Inflammatory macrophage treated with lipopolysaccharide for 4 hours (primary cell): ENCODE results near the gene TMEM121.
"Not testable (repeated sequence)": the region's sequence is repeated elsewhere in the genome, so short reads cannot be mapped to it uniquely, and the experiment has no call there.

ENCODE experiments used
- DNase-seq: peaks from one replicate; pipeline ENCODE4 v3.0.0-alpha.2; 2020

The TMEM121 gene

GRCh38 chr14:105528586-105529318 is 2.4 kb downstream of the TMEM121 start:
- DNase-seq = no peak

DNA sequence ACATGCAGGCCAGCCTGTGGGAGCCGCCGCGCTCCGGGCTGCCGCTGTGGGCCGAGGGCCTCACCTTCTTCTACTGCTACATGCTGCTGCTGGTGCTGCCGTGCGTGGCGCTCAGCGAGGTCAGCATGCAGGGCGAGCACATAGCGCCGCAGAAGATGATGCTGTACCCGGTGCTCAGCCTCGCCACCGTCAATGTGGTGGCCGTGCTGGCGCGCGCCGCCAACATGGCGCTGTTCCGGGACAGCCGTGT is 2.9 kb downstream of the TMEM121 start:
- no peak for DNase-seq

DNA sequence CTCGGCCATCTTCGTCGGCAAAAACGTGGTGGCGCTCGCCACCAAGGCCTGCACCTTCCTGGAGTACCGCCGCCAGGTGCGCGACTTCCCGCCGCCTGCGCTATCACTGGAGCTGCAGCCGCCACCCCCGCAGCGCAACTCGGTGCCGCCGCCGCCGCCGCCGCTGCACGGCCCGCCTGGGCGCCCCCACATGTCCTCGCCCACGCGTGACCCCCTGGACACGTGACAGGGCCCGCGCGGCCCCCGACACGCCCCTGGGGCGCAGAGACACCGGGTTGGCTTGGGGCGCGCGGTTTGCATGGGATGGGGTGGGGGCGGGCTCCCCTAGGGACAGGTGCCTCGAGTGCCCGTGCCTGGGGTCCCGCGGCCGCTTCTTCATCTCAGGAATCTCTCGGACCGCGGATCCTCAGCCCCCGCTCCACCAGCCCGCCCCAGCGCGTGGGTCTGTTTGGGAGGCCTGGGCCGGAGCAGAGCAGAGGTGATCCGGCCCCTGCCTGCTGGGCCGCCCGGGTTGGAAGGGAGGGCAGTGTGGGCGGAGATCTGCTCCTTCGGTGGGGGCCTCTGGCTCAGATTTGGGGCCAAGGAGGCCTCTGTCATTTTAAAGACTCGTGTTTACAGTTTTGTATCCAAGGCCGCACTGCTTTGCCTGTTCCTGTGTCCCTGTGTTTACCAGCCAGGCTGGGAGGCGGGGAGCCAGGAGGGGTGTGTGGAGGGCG is 3.3 kb downstream of the TMEM121 start:
- DNase-seq = no peak

GRCh38 chr14:105530285-105531087 is 4.1 kb downstream of the TMEM121 start:
- no peak for DNase-seq

DNA sequence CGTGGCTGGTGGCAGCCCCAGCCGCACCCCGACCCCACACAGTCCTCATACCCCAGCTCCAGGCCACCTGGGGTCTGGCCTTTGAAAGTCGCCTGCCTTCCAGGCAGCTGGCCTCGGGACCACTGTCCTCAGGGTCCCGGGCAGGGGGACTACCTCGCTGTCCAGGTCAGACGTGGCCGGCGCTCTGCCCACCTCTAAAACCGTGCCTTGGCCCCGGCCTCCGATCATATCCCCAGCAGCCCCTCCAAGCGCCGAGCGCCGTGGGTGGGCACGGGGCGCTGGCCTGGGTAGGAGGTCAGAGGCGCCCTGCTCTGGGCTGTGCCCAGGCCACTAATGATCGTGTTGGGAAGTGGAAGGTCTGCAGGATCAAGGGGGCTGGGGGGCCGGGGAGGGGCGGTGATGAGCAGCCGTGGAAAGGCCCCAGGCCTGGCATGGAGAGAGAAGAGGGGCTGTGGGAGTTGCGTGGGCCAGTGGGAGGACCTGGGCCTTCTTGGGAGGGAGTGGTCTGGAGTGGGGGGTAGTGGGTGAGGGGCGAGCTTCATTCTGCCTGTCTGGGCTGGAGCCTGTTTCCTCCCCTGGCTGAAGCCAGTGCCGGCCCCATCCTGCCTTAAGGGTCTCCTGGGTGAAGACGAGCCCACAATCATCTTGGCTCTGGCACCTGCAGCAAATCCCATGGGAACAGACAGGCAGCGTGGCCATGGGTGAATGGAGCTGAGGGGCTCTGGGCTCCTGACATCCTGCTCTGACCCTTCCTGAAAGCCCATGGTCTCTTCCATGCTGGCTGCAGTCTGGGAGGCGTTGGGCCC is 4.9 kb downstream of the TMEM121 start:
- no peak for DNase-seq

- no peak for DNase-seq
Observed at GRCh38 chr14:105531894-105532623, 5.7 kb downstream of the TMEM121 start.

GRCh38 chr14:105532735-105533141 is 6.4 kb downstream of the TMEM121 start:
- no peak for DNase-seq

GRCh38 chr14:105533391-105533790 is 7.0 kb downstream of the TMEM121 start:
- DNase-seq = no peak

GRCh38 chr14:105533811-105534498 is 7.6 kb downstream of the TMEM121 start:
- DNase-seq = no peak

DNA sequence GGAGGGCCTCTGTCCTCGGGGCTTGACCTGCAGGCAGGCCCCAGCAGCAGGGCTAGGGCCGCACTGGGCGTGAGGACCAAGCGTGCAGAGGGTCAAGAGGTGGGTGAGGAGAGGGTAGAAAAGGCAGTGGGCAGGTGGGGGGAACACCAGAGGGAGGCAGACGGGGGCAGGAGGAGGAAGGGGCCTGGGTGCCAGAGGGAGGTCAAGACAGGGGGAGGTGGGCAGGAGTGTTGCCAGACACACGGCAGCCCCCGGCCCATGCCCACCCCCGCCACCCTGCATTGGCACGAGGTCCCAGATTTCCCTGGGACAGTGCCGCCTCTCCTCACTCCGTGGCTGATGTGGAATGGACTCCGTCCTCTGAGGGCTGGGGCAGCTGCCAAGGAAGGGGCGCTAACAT is 8.2 kb downstream of the TMEM121 start:
- no peak for DNase-seq

GRCh38 chr14:105536051-105536450 is 9.7 kb downstream of the TMEM121 start:
- no peak for DNase-seq

- DNase-seq = no peak
Observed at GRCh38 chr14:105536691-105537579, 10.6 kb downstream of the TMEM121 start.

- peak; percentile 12 for DNase-seq
Observed at GRCh38 chr14:105537580-105538474, 11.4 kb downstream of the TMEM121 start.

GRCh38 chr14:105538481-105539049 is 12.2 kb downstream of the TMEM121 start:
- DNase-seq = no peak

DNA sequence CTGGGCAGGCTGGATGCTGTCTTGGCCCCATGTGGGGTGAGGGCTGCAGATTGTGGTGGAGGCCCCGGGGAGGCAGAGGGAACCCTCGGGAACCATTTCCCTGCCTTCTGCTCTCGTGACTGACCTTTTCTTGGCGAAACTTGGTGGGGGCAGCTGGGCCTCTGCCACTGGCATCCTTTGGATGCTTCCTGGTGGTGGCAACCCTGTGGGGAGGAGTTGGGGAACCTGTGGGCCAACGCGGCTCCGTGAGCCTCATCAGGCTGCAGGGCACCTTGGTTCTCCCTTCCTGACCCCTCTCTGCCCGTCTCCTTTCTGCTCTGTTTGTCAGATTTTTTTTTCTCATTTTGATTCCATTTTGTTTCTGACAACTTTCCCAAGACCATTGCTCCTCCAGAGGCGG is 14.4 kb downstream of the TMEM121 start:
- DNase-seq = no peak

- no peak for DNase-seq
Observed at GRCh38 chr14:105541218-105541875, 15.0 kb downstream of the TMEM121 start.

DNA sequence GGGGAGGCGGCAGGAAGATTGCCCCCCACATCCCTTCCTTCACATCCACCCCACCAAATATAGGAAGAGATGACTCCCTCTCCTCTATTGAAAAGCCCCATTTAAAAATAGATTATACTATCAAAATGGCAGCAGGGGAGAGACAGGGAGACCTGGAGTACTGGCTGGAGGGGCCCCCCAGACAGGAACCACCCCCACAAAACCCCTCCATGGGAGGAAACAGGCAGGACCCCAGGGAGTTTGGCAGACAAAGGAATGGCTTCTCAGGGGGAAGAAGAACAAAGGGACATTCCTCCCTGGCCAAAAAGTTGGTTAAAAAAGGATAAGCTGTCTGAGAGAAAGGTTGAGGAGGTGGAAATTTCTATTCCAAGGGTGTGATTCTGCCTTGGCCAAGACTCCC is 19.3 kb downstream of the TMEM121 start:
- not testable (repeated sequence) for DNase-seq

- DNase-seq = not testable (repeated sequence)
Observed at GRCh38 chr14:105546410-105546809, 20.0 kb downstream of the TMEM121 start.

- DNase-seq = not testable (repeated sequence)
Observed at GRCh38 chr14:105547072-105547471, 20.7 kb downstream of the TMEM121 start.
